PC-9 (cell line): ENCODE results near the gene KAZALD1.

Experiments used
- CTCF ChIP-seq: fragments of 200-600 bp; sonication (generic); conservative IDR thresholded peaks from 2 replicates; pipeline ENCODE4 v1.6.1; 2017; ENCODE audit warnings: mixed run types, antibody characterized with exemption, mild to moderate bottlenecking, moderate library complexity
- EZH2 ChIP-seq: fragments of 200-600 bp; sonication (generic); IDR thresholded peaks from 2 replicates; pipeline ENCODE4 v1.8.0; 2017; ENCODE audit warnings: antibody characterized with exemption, low read depth

GRCh38 chr10:101073631-101074030 lies 11.8 kb downstream of the KAZALD1 start:
- TF ChIP-seq CTCF, result no peak
- TF ChIP-seq EZH2, result no peak
